GM12865 (cell line): ENCODE results near the gene HERPUD1.
A peak's percentile ranks its signal among the peaks of the same experiment; 100 is the strongest.
"Not testable (repeated sequence)": the region's sequence is repeated elsewhere in the genome, so short reads cannot be mapped to it uniquely, and the experiment has no call there.

Experiments used
- DNase-seq: peaks from one replicate; pipeline ENCODE4 v3.0.0; 2010; ENCODE audit warnings: low read depth
- H3K4me3 ChIP-seq: 2 replicates; pipeline ENCODE4 v1.5.1; 2011; ENCODE audit warnings: mild to moderate bottlenecking, low read depth, low read length, control low read depth
- CTCF ChIP-seq: IDR thresholded peaks from 2 replicates; pipeline ENCODE4 v1.5.1; 2011; ENCODE audit warnings: low read length, control low read depth, low read depth, inconsistent platforms; ENCODE audit not compliant: insufficient read depth; ENCODE audit errors: missing control alignments

Gene HERPUD1

DNA sequence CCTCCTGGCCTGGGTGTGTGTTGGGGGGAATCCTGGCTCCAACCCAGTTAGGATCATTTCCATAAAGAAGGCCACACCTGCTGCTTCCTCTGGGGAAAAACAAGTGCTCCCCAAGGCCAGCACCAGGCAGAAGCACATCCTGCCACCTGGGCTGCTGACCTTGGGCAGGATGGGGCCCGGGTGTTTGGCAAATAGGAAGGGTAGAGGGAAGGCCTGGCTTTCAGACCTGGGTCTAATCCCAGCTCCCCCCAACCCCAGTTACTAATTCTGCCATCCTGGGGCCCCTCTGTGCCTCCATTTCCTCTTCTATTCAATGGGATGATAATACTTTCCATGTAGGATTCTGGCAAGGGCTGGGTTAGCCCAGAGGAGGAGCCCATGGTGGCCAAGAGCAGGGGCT lies 54.4 kb downstream of the HERPUD1 start:
- no peak overlapping the region for H3K4me3 ChIP-seq
- TF ChIP-seq CTCF, result no peak
- DNase-seq, result no peak

DNA sequence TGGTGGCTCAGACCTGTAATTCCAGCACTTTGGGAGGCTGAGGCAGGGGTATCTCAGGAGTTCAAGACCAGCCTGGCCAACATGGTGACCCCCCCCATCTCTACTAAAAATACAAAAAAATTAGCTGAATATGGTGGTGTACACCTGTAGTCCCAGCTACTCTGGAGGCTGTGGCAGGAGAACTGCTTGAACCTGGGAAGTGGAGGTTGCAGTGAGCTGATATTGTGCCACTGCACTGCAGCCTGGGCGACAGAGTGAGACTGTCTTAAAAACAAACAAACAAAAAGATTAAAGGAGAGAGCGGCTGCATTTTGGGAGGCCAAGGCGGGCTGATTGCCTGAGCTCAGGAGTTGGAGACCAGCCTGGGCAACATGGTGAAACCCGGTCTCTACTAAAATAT lies 55.0 kb downstream of the HERPUD1 start:
- DNase-seq, H3K4me3 ChIP-seq: not testable (repeated sequence)

DNA sequence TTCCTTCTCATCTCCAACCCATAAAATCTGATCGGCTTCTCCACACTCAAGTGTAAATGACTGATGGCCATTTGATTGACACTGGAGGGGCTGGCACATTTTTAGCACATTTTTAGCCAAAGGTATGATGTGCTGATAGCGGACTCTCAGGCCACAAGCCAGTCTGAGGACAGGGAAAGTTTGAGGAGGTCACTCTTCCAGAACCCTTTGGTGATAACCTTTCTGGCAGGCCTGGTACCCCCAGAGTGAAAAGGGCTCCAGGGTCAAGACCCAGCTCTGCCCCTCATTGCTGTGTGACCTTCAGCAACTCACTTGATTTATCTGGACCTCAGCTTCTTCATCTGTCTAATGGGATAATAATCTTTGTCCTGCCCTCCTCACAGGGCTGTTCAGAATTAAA lies 55.8 kb downstream of the HERPUD1 start:
- DNase-seq, result no peak
- TF ChIP-seq CTCF, result no peak

DNA sequence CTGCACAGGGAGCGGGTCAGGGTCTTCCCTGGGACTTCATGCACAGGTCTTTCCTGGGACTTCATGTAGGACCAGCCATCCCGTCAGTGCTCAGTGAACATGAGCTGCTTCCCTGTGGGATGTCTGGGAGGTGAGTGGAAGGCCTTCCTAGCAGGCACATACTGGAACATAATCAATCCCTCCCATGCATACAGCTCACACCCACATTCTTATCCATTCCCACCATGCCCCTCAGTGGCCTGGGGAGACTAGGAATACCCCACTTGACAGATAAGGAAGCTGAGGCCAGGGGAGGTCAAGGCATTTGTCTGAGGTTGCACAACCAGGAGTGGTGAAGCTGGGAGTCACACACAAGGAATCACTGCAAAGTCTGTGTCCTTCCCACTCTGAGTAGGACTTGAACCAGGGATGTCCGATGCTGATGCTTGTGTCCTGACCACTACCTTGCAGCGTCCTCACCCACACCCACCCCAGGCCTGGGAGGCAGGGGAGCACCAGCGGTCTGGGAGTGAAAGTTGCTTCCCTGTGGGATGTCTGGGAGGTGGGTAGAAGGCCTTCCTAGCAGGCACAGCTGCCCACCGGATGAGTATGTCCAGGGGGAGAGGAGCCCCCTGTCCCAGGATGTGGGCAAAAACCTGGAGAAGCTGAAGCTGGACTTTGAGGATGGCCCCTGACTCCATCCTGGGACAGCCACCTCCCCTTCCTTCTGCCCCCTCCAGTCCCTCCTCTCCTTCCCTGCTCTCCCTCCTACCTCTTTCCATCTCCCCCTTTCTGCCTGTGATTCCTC lies 56.4 kb downstream of the HERPUD1 start:
- no peak for TF ChIP-seq CTCF
- H3K4me3 ChIP-seq, result peak overlapping the region; percentile 96
- DNase-seq, result no peak

More for the DNA sequence above, 55.8 kb downstream of the HERPUD1 start:
- H3K4me3 ChIP-seq, result peak overlapping the region; percentile 96; the same call in 1 of the 2 replicates

DNA sequence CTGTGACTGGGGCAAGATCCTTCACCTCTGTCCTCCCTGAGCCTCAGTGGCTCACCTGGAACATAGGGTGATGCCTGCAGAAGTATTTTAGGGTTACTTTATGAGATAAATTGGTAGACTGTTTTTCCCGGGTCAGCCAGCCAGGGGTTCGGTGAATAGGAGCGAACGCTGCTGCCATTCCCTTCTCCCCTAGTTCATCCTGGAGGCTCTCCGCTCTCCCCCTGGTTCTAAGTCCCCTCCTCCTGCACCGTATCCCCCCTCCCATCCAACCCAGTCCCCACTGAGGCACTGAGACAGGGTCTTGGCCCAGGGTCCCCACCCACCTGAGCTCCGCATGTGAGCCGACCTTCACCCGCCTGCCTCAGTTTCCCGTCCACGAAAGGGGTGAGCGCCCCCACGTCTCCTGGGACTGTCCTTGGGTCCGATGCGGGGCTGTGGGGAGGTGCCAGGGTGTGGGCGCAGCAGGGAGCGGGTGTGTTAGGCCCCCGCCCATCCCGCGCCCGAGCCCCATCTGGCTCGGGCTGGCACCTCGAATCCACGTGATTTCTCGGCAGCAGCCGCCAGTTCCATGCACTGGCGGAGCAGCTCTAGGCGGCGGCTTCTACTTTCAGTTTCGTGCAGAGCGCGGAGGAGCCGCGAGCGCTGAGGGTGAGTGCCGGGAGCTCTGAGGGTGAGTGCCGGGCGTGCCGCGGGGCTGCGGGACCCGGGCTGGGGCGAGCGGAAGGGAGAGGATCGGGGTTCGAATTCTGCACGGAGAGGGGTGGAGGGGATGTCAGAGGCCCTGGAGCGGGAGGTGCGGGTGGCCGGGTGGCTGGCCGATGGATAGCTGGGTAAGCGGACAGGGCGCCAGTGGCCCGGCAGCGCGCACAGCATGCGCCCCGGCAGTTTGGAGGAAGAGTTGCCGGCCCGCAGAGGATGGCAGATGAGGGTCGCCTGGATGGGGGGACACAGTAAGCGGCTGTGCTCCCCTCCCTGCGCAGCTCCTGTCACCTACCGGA lies 57.3 kb downstream of the HERPUD1 start, which contains the start of gene NLRC5:
TSS of gene NLRC5 (plus strand) at position 610 of the 998 bp plus-strand sequence. CDS start 31,156 bp downstream, outside the sequence.
- no peak for TF ChIP-seq CTCF
- peak; percentile 93 for DNase-seq
- peak within 1 kb of the TSS; percentile 96 for H3K4me3 ChIP-seq

GRCh38 chr16:56989988-56990387 lies 58.0 kb downstream of the HERPUD1 start:
- H3K4me3 ChIP-seq, result peak overlapping the region; percentile 96
- TF ChIP-seq CTCF, result no peak
- no peak for DNase-seq
